ENCODE data around the gene LRRC9.

DNA sequence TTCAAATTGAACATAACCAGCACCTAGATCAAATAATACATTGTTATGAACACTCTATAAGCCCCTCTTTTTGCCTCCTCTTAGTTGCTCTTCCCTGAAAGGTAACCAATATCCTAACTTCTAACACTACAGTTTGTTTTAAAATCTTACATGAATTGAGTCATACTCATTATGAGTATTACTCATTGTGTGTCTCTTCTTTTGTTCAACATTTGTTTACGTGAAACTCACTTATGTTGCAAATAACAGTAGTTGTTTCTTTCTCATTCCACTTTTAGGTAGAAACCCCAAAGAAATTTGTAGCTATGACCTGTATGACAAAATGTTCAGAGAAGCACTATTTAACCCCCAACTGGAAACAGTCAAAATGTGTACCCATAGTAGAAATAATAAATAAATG lies 6.6 kb downstream of the LRRC9 start:
- TF ChIP-seq POLR2AphosphoS5 (IDR thresholded peaks at IDR 0.05; ENCODE audit: low read depth, low read length) = no peak
- TF ChIP-seq TAF1 (IDR thresholded peaks at IDR 0.05; ENCODE audit: borderline replicate concordance, insufficient read depth, low read length) = no peak
- TF ChIP-seq REST (IDR thresholded peaks at IDR 0.05; ENCODE audit: insufficient read depth in 1 of 2, low read depth in 2 of 2, low read length in 2 of 2) = no peak
